Keratinocyte (primary cell): ENCODE measurements around the gene TMC1.

Experiments
- EZH2 ChIP-seq: IDR thresholded peaks from one replicate; pipeline ENCODE4 v1.6.1; 2012; ENCODE audit warnings: inconsistent platforms, mild to moderate bottlenecking, low read length, moderate library complexity
- TF ChIP-seq, protein P1 (sequence below), 3 experiments: IDR thresholded peaks in 1 of 3; conservative IDR thresholded peaks in 1 of 3; optimal IDR thresholded peaks in 1 of 3; 2 replicates in 2 of 3; 3 replicates in 1 of 3; pipeline versions ENCODE3 to v1.5.1; 2011; ENCODE audit warnings: low read length in 3 of 3, mild to moderate bottlenecking in 3 of 3, moderate library complexity in 2 of 3, control low read depth in 1 of 3, inconsistent platforms in 1 of 3; ENCODE audit not compliant: insufficient read depth in 2 of 3; ENCODE audit errors: extremely low read depth in 1 of 3

DNA sequence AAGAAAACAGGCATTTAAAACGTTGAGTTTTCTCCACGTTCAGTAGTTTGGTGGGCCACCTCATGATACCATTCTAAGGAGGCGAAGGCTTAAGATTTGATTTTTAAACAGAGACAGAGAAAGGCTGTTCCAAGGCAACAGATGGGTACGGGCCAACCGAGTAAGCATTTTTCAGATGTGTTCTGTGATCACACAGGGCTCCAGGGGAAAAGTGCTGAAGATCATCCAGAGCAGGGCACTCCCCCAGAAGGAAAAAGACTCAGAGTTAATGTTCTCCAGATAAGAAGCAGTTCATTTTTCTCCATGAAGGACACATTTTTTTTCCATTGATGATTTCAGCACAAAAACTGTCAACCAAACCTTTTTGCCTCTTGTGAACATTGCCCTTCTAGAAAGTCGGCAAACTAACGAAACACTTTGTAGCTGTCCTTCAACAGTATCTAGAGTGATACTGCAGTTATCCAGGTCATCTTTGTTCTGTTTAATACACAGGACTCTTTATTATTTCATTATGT, 292.7 kb downstream of the TMC1 start:
- TF ChIP-seq, protein P1, sequence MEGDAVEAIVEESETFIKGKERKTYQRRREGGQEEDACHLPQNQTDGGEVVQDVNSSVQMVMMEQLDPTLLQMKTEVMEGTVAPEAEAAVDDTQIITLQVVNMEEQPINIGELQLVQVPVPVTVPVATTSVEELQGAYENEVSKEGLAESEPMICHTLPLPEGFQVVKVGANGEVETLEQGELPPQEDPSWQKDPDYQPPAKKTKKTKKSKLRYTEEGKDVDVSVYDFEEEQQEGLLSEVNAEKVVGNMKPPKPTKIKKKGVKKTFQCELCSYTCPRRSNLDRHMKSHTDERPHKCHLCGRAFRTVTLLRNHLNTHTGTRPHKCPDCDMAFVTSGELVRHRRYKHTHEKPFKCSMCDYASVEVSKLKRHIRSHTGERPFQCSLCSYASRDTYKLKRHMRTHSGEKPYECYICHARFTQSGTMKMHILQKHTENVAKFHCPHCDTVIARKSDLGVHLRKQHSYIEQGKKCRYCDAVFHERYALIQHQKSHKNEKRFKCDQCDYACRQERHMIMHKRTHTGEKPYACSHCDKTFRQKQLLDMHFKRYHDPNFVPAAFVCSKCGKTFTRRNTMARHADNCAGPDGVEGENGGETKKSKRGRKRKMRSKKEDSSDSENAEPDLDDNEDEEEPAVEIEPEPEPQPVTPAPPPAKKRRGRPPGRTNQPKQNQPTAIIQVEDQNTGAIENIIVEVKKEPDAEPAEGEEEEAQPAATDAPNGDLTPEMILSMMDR (optimal IDR thresholded peaks at IDR 0.05 in 1 of 3, IDR thresholded peaks at IDR 0.05 in 1 of 3, conservative IDR thresholded peaks at IDR 0.05 in 1 of 3; ENCODE audit: extremely low read depth in 1 of 3, insufficient read depth in 2 of 3, low read length in 3 of 3) = no peak
- TF ChIP-seq EZH2 = no peak
